Right cardiac atrium (tissue), 5 donors: ENCODE data around the gene ANXA2R. TPM values are rescaled to one million over a fixed set of nuclear protein-coding genes. Genes with fewer than 3 reads are reported as not detected.
"Not testable (repeated sequence)": the region's sequence is repeated elsewhere in the genome, so short reads cannot be mapped to it uniquely, and the experiment has no call there.

Source experiments
- ATAC-seq, 2 donors: fragments of 200-7000 bp; cut with Tn5 transposase; one replicate each; pipeline versions ENCODE4 v1.8.0 to v1.9.1; 2020; ENCODE audit warnings: moderate library complexity in 2 of 2, mild to moderate bottlenecking in 1 of 2
- DNase-seq, 3 donors: peaks; one replicate each; pipeline ENCODE4 v3.0.0-alpha.2; 2020
- H3K27ac ChIP-seq: one replicate; pipeline ENCODE4 v1.5.1; 2013; ENCODE audit warnings: mild to moderate bottlenecking, low read length, control low read depth, moderate library complexity
- H3K27me3 ChIP-seq: one replicate; pipeline ENCODE4 v1.6.1; 2013; ENCODE audit not compliant: control insufficient read depth, insufficient read depth
- H3K4me1 ChIP-seq: one replicate; pipeline ENCODE4 v1.6.1; 2013; ENCODE audit warnings: low read length; ENCODE audit not compliant: control insufficient read depth, insufficient read depth
- H3K4me3 ChIP-seq: one replicate; pipeline ENCODE4 v1.5.1; 2013; ENCODE audit warnings: low read length, control low read depth
- H3K9me3 ChIP-seq: one replicate; pipeline ENCODE4 v1.6.1; 2013; ENCODE audit warnings: low read length; ENCODE audit not compliant: control insufficient read depth
- WGBS: extraction: QIAGEN DNeasy Blood & Tissue Kit; methylation state at CpG from one replicate; pipeline ENCODE4 v1.1.7; 2013; 5-methylcytosine and 5-hydroxymethylcytosine counted together
- intact Hi-C, 4 donors: fragments of 100-400 bp; cut with DNase I; formaldehyde crosslinking; loops; one replicate each; pipeline versions ENCODE4 v1.11.0 to v1.14.0; 2022 to 2023
- polyA plus RNA-seq: library from polyadenylated mRNA; stranded (reverse); fragments of 200-250 nt; gene quantifications from one replicate; pipeline ENCODE4 v1.2.3, GENCODE V29; 2013
- total RNA-seq, 4 donors: library from RNA; stranded (reverse); fragmentation: NEBNext Ultra II Directional; extraction: Animal tissue kit (Norgen Biotek cat#: 25700); gene quantifications; one replicate each; pipeline ENCODE4 v1.2.1, GENCODE V29; 2021
- donor health status: healthy with polysubstance abuse.
- donor health status: DM: no; HTN: yes; CAD: no.
- donor health status: DM: no; HTN: no; CAD: no.
- donor health status: DM: no; HTN: yes; CAD: no; lungs with severe emphysema.
- donor health status: DM: yes; HTN: yes; CAD: no.

The ANXA2R gene
- total and polyA plus RNA-seq, 5 donors, result 0.95 to 1.9 (median 1.4) TPM

DNA sequence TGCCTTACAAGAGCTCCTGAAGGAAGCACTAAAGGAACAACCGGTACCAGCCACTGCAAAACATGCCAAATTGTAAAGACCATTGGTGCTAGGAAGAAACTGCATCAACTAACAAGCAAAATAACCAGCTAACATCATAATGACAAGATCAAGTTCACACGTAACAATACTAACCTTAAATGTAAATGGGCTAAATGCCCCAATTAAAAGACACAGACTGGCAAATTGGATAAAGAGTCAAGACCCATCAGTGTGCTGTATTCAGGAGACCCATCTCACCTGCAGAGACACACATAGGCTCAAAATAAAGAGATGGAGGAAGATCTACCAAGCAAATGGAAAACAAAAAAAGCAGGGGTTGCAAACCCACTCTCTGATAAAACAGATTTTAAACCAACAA lies 15.0 kb upstream of the ANXA2R start:
- H3K4me3 ChIP-seq, H3K27ac ChIP-seq: not testable (repeated sequence)
- 96% methylated on average over 2 of the region's 2 CpGs for WGBS

GRCh38 chr5:43051684-43052083 lies 11.6 kb upstream of the ANXA2R start:
- ATAC-seq (no peak), DNase-seq (no peak)
- no peaks in the 10 kb centered on the region for H3K27me3 ChIP-seq
- WGBS, result 90% methylated on average over 2 of the region's 2 CpGs
- intact Hi-C loops, result no loop called here
- no peaks in the 10 kb centered on the region for H3K9me3 ChIP-seq
- H3K4me1 ChIP-seq, result no peaks in the 10 kb centered on the region
- H3K27ac ChIP-seq, result no peak overlapping the region
- H3K4me3 ChIP-seq, result no peak overlapping the region

More for the DNA sequence above, 15.0 kb upstream of the ANXA2R start:
- DNase-seq, ATAC-seq, intact Hi-C loops, H3K9me3 ChIP-seq, H3K27me3 ChIP-seq, H3K4me1 ChIP-seq: not testable (repeated sequence)

GRCh38 chr5:43050384-43050783 lies 10.3 kb upstream of the ANXA2R start:
- WGBS, result 67% methylated on average over 4 of the region's 4 CpGs
- no peak for ATAC-seq

DNA sequence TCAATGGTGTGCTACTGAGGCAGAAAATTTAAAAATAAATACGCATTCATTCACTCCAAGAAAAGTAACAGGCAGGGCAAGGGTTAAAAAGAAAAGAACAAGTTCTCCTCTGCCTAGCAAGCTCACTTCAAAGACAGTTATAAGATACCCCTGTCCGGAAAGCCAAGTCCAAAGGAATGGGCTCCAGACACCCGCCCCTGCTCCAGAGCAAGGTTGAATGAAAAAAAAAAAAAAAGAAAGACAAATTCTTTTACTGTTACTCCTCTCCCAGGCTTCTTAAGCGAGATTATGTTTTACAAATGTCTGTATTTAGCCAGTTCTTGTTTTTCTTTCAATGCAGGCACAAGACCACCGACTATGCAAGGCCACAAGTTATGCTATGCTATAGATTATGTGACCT lies 9.1 kb upstream of the ANXA2R start:
- 77% methylated on average over 5 of the region's 5 CpGs for WGBS
- H3K4me3 ChIP-seq, result no peak overlapping the region
- DNase-seq (no peak), ATAC-seq (no peak)
- no peak overlapping the region for H3K27ac ChIP-seq
- no peaks in the 10 kb centered on the region for H3K4me1 ChIP-seq
- H3K27me3 ChIP-seq, result no peaks in the 10 kb centered on the region
- intact Hi-C loops, result no loop called here
- H3K9me3 ChIP-seq, result no peaks in the 10 kb centered on the region

More at GRCh38 chr5:43050384-43050783, 10.3 kb upstream of the ANXA2R start:
- no peaks in the 10 kb centered on the region for H3K9me3 ChIP-seq
- H3K4me1 ChIP-seq, result no peaks in the 10 kb centered on the region
- intact Hi-C loops, result no loop called here
- no peak overlapping the region for H3K4me3 ChIP-seq
- DNase-seq, result no peak
- H3K27ac ChIP-seq, result no peak overlapping the region
- no peaks in the 10 kb centered on the region for H3K27me3 ChIP-seq

DNA sequence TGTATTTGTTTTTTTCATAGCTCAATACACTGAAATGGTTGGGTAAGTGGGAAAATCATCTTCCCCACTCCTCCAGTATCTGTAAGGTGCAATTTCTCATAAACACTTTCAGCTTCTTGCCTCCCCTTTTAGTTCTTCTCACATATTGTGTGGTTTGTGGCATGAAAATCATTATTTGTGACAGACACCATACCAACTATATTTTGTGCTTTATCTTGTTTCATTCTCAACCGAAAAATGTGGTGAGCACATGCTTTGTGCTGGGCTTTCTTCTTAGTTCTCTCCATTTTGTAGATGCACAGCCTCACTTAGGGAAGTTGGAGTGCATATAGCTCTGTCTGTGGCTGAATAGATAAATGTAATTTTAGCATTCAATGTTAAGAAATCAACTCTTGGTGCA lies 6.4 kb upstream of the ANXA2R start:
- no peak overlapping the region for H3K27ac ChIP-seq
- H3K4me1 ChIP-seq, result no peaks in the 10 kb centered on the region
- H3K27me3 ChIP-seq, result no peaks in the 10 kb centered on the region
- no peaks in the 10 kb centered on the region for H3K9me3 ChIP-seq
- intact Hi-C loops, result no loop called here
- H3K4me3 ChIP-seq, result no peak overlapping the region
- WGBS, result 86% methylated on average over 1 of the region's 1 CpG
- ATAC-seq (no peak), DNase-seq (no peak)

DNA sequence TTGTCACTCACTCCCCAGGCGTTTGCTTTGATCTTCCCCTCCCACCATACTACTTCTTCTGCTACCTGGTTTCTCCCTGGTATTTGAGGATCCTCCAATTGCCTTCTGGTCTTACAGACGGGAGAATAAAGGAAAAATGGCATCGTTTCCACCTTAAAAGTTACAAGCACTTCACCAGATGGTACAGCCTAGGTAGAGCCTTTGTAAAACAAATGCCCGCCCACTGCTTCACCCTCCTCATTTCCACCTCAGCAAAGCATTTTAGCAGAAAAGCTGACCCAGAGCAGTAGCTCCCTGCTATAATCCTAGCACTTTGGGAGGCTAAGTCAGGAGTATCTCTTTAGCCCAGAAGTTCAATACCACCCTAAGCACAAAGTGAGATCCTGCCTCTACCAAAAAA lies 5.1 kb upstream of the ANXA2R start:
- intact Hi-C loops, result loop anchor here in 1 of 4 donors (2.0 kb wide), 1 partner anchor 20 kb away; no protein-coding TSS in a partner anchor
- WGBS, result 56% methylated on average over 4 of the region's 4 CpGs
- DNase-seq, result no peak

DNA sequence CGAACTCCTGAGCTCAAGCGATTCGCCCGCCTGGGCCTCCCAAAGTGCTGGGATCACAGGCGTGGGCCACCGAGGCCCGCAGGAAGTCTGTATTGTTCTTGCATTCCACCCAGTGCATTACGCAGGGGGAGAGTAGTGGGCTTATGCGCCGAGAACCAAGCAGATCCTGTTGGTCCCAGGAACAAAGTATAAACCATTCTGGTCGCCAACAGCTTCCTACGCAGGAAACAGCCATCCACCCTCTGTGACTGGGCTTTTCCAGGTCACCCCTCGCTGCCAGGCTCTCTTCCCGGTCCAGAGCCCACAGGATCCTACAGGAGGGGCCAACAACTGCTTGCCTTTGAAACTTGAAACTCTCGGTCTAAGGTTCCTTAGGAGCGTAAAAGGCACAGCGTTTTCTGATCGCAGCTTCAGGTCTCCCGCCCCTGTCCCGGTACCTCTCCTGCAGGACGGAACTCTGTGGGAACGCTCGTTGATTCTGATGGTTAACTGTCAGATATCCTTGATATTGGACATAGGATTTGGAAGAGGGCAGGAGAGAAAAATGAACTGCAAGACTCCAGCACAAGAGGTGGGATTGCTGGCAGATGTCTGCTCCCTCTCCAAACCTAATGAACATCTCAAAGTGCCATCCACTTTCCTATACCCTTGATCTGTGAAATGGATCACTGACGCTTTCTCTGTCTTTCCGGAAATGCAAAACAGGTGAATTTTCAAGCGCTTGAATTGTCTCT lies 4.2 kb upstream of the ANXA2R start:
- ATAC-seq (peak in 1 of 2 donors; percentile 6), DNase-seq (peak in 2 of 3 donors; percentile 43 to 64)
- no peaks in the 10 kb centered on the region for H3K4me1 ChIP-seq
- H3K9me3 ChIP-seq, result peaks cover 2% of the 10 kb centered on the region
- H3K4me3 ChIP-seq, result no peak overlapping the region
- WGBS, result 44% methylated on average over 26 of the region's 26 CpGs
- intact Hi-C loops, result loop anchor here in 1 of 4 donors (2.0 kb wide), 1 partner anchor 20 kb away; no protein-coding TSS in a partner anchor
- no peak overlapping the region for H3K27ac ChIP-seq
- no peaks in the 10 kb centered on the region for H3K27me3 ChIP-seq

More for the DNA sequence above, 5.1 kb upstream of the ANXA2R start:
- Histone ChIP-seq H3K4me1 (no peaks in the 10 kb centered on the region), H3K4me3 (no peak overlapping the region), H3K9me3 (peaks cover 2% of the 10 kb centered on the region), H3K27me3 (no peaks in the 10 kb centered on the region), H3K27ac (no peak overlapping the region)
- ATAC-seq, result no peak

DNA sequence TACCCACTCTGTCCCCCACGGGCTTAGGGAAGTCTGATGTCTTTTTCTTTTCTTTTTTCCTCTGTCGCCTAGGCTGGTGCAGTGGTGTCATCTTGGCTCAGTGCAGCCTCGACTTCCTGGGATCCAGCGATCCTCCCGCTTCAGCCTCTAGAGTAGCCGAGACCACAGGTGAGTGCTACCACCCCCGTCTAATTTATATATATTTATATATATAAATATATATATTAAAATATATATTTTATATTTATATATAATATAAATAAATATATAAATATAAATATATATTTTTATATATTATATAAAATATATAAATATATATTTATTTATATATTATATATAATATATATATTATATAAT lies 3.3 kb upstream of the ANXA2R start:
- no peak for ATAC-seq
- WGBS, result 7% methylated on average over 7 of the region's 7 CpGs
- no peaks in the 10 kb centered on the region for H3K27me3 ChIP-seq
- no peaks in the 10 kb centered on the region for H3K4me1 ChIP-seq
- H3K4me3 ChIP-seq, result peak overlapping the region; percentile 52
- peak overlapping the region; percentile 96 for H3K27ac ChIP-seq
- peaks cover 2% of the 10 kb centered on the region for H3K9me3 ChIP-seq
- intact Hi-C loops, result no loop called here
- DNase-seq, result no peak

DNA sequence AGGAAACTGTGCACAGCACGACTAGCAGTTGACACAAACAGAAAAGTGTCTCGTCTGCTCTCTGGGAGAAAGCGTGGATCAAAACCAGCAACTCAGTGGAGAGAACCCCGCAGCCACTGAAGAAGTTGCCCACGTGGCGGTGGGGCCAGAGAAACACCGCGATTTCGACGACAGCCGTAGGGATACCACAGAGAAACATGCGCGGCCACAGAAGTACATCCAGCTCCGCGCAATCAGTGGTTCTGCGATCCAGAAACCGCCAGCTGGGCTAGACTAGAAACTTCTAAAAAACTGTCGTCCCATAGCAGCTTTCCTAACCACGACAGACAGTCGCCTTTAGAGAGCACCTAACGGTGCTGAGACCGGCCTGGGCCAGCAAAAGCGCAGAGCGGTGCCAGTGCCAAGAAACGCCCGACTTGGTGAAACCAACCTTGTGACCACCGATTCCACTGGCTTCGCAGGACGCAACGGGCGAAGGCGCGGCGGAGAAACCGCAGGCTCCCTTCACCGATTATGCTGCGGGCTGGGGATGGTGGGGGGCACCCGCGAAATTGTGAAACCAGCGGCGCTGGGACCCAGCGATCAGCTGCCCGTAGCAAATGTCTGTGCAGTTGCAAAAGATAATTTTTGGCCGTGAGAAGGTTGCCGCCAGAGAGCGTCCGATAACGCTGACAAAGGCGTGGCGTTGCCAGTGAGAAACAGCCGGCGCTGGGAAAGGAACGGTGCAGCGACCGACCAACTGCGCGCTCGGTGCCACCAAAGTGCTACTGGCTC lies 2.7 kb upstream of the ANXA2R start:
- H3K9me3 ChIP-seq, result peaks cover 2% of the 10 kb centered on the region
- WGBS, result under 1% methylated on average over 58 of the region's 58 CpGs
- peak; percentile 79 to 91 (median 90) for DNase-seq
- no peaks in the 10 kb centered on the region for H3K27me3 ChIP-seq
- ATAC-seq, result peak; percentile 22 to 28
- H3K4me3 ChIP-seq, result peak overlapping the region; percentile 52
- peak overlapping the region; percentile 96 for H3K27ac ChIP-seq
- intact Hi-C loops, result no loop called here
- no peaks in the 10 kb centered on the region for H3K4me1 ChIP-seq

DNA sequence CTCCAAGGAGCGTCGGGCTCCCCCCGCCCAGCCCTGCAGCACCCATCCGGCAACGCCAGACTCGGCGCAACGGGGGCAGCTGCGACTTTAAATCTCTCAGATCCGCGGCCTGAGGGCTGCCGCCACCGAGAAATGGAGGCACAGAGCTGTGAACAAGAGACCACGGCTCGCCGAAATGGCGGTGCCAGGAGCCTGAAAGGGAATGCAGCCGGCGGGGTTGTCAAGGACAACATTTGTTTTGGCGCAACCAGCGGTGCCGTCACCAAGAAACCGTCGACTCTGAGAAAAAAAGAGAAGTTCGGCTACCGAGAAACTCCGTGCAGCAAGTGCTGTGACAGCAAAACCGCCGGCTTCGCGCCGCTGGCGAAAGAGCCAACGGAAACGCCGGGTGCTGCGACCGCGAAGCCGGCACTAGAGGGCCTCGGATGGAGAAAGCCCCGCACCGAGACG lies 2.1 kb upstream of the ANXA2R start:
- intact Hi-C loops, result no loop called here
- ATAC-seq (peak; percentile 57 to 60), DNase-seq (peak; percentile 81 to 93 (median 92))
- H3K9me3 ChIP-seq, result peaks cover 2% of the 10 kb centered on the region
- peak overlapping the region; percentile 96 for H3K27ac ChIP-seq
- no peaks in the 10 kb centered on the region for H3K4me1 ChIP-seq
- H3K4me3 ChIP-seq, result peak overlapping the region; percentile 52
- WGBS, result under 1% methylated on average over 44 of the region's 44 CpGs
- no peaks in the 10 kb centered on the region for H3K27me3 ChIP-seq

DNA sequence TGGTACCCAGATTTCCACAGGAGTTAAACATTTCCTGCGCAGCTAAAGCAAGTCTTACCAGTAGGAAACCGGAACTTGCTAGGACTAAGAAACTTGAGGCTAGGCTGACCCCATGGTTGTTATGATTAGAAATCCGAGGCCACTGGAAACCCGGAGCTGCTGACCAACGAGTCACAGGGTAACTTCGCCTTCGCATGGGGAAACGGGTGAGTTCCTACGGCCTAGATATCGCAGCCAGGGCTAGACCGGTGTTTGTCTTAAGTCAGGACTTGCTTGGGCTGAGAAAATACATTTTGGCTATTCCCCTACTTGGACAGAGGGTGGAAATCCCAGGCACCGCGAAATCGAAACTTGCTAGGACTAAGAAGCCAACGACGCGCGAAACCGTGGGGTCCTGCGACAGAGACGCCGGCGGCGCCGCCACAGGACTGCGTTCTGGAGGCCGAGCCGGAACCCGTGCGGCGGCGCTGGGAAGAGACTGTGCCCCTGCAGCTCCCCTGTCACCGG lies 1.6 kb upstream of the ANXA2R start:
- ATAC-seq (peak; percentile 58 to 59), DNase-seq (peak in 2 of 3 donors; percentile 69 to 89)
- WGBS, result under 1% methylated on average over 33 of the region's 33 CpGs
- intact Hi-C loops, result loop anchor here in 2 of 4 donors (2.0 kb wide), 2 partner anchors 23 to 49 kb away; no protein-coding TSS in a partner anchor
- Histone ChIP-seq H3K4me1 (no peaks in the 10 kb centered on the region), H3K27me3 (no peaks in the 10 kb centered on the region), H3K27ac (peak overlapping the region; percentile 96), H3K9me3 (peaks cover 2% of the 10 kb centered on the region), H3K4me3 (peak overlapping the region; percentile 52)
